Measurements from ENCODE around the gene NECAB2.

The NECAB2 gene

GRCh38 chr16:84039696-84040095, 71.7 kb downstream of the NECAB2 start:
- DNase-seq (ENCODE audit: low spot score) = no peak
- TF ChIP-seq CTCF (IDR thresholded peaks at IDR 0.05; ENCODE audit: borderline replicate concordance, control extremely low read depth, extremely low read depth, insufficient read depth, missing control alignments) = no peak
- in situ Hi-C loops (cut with MboI; ENCODE audit: low sequenced_read_pairs, unreplicated experiment) = no loop called here

- in situ Hi-C loops (cut with MboI; ENCODE audit: low sequenced_read_pairs, unreplicated experiment) = no loop called here
- no peak for TF ChIP-seq CTCF (IDR thresholded peaks at IDR 0.05; ENCODE audit: borderline replicate concordance, control extremely low read depth, extremely low read depth, insufficient read depth, missing control alignments)
- no peak for DNase-seq (ENCODE audit: low spot score)
Observed at GRCh38 chr16:84040226-84040822, 72.3 kb downstream of the NECAB2 start.

GRCh38 chr16:84040823-84041820, 73.1 kb downstream of the NECAB2 start:
- DNase-seq (ENCODE audit: low spot score) = no peak
- in situ Hi-C loops (cut with MboI; ENCODE audit: low sequenced_read_pairs, unreplicated experiment) = no loop called here
- no peak for TF ChIP-seq CTCF (IDR thresholded peaks at IDR 0.05; ENCODE audit: borderline replicate concordance, control extremely low read depth, extremely low read depth, insufficient read depth, missing control alignments)

GRCh38 chr16:84041881-84042280, 73.8 kb downstream of the NECAB2 start:
- TF ChIP-seq CTCF (IDR thresholded peaks at IDR 0.05; ENCODE audit: borderline replicate concordance, control extremely low read depth, extremely low read depth, insufficient read depth, missing control alignments) = no peak
- no peak for DNase-seq (ENCODE audit: low spot score)
- in situ Hi-C loops (cut with MboI; ENCODE audit: low sequenced_read_pairs, unreplicated experiment) = no loop called here

GRCh38 chr16:84042308-84042878, 74.3 kb downstream of the NECAB2 start, which contains the start of gene SLC38A8:
Gene SLC38A8, minus strand, starts transcription at chr16:84042795. Its CDS starts 638 bp downstream, at chr16:84042157.
- in situ Hi-C loops (cut with MboI; ENCODE audit: low sequenced_read_pairs, unreplicated experiment) = no loop called here
- TF ChIP-seq CTCF (IDR thresholded peaks at IDR 0.05; ENCODE audit: borderline replicate concordance, control extremely low read depth, extremely low read depth, insufficient read depth, missing control alignments) = no peak
- no peak for DNase-seq (ENCODE audit: low spot score)

- in situ Hi-C loops (cut with MboI; ENCODE audit: low sequenced_read_pairs, unreplicated experiment) = no loop called here
- no peak for DNase-seq (ENCODE audit: low spot score)
- no peak for TF ChIP-seq CTCF (IDR thresholded peaks at IDR 0.05; ENCODE audit: borderline replicate concordance, control extremely low read depth, extremely low read depth, insufficient read depth, missing control alignments)
Observed at GRCh38 chr16:84042879-84043485, 74.9 kb downstream of the NECAB2 start.
